HG02763 (cell line): ENCODE data around the gene BMI1.
"Not testable (repeated sequence)": the region's sequence is repeated elsewhere in the genome, so short reads cannot be mapped to it uniquely, and the experiment has no call there.

Experiments used
- ATAC-seq: cut with Tn5 transposase; IDR thresholded peaks from one replicate; pipeline ENCODE4 v1.9.1; 2021; ENCODE audit warnings: mild to moderate bottlenecking, moderate library complexity; ENCODE audit not compliant: unreplicated experiment

The BMI1 gene

GRCh38 chr10:22320591-22321155 lies at the start of gene BMI1:
Gene BMI1 (plus strand): TSS chr10:22321099. CDS start chr10:22326450, 5,351 bp downstream.
- ATAC-seq = no peak

GRCh38 chr10:22271786-22272185 lies 49.1 kb upstream of the BMI1 start:
- ATAC-seq = no peak

GRCh38 chr10:22278441-22278782 lies 42.5 kb upstream of the BMI1 start:
- ATAC-seq = no peak

GRCh38 chr10:22280078-22280477 lies 40.8 kb upstream of the BMI1 start:
- no peak for ATAC-seq

DNA sequence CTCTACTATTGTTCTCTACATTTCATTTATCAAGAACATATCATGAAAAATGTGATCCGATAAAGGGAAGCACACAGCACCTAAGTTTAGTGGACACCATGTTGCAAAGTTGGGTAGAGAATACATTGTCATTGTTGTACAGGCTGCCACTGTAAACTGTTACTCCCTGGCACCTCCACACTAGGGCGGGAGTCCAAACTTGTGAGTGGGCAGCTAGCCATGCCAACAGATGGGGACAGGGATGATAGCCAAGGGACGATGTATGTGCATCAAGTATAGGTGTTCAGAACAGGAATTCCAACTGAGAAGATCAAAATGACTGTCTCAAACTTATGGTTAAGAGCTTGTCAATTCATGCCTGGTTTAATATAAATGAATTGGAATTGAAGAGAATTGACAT lies 35.8 kb upstream of the BMI1 start:
- no peak for ATAC-seq

- no peak for ATAC-seq
Measured at GRCh38 chr10:22293747-22294404, 27.0 kb upstream of the BMI1 start.

GRCh38 chr10:22294694-22295093 lies 26.2 kb upstream of the BMI1 start:
- ATAC-seq = no peak

- no peak for ATAC-seq
Measured at GRCh38 chr10:22301193-22301592, 19.7 kb upstream of the BMI1 start.

- no peak for ATAC-seq
Measured at GRCh38 chr10:22303461-22303860, 17.4 kb upstream of the BMI1 start.

DNA sequence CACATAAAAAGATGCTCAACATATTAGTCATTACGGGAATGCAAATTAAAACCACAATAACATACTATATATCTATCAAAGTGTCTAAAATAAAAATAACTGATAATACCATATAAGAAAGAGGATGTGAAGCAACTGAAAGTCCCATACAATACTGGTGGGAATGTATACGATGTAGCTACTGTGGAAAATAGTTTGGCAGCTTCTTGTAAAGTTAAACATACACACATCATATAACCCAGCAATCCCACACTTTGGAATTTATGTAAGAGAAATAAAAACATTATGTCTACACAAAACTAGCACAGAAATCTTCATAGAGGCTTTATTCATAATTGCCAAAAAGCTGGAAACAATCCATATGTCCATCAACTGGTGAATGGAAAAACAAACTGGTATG lies 15.2 kb upstream of the BMI1 start:
- ATAC-seq = no peak

DNA sequence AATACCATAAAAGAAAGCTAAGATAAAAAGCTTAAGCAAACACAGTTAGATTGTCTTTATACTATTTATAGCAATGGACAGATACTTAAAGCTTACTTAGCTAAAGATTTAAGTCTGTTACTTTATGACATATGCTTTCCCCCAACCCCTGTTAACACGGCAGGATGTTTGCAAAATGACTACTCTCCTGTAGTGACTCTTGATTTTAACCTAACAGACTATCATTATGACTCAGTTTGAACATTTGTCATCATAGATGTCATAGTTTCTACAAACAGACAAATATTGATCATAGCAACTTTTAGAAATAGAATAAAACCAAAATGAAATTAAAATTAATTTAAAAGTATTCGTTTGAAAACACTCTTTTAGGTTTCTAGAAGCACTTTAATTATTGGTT lies 12.5 kb upstream of the BMI1 start:
- ATAC-seq = peak; percentile 86

- no peak for ATAC-seq
Measured at GRCh38 chr10:22309180-22310000, 11.5 kb upstream of the BMI1 start.

DNA sequence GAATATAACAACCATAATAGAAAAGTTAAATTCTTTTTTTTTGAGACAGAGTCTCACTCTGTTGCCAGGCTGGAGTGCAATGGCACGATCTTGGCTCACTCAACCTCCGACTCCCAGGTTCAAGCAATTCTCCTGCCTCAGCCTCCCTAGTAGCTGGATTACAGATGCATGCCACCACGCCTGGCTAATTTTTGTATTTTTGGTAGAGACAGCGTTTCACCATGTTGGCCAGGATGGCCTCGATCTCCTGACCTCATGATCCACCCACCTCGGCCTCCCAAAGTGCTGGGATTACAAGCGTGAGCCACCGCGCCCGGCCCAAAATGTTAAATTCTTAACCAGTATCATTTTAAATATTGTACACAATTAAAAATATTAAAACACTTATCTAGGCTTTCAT lies 10.9 kb upstream of the BMI1 start:
- not testable (repeated sequence) for ATAC-seq

DNA sequence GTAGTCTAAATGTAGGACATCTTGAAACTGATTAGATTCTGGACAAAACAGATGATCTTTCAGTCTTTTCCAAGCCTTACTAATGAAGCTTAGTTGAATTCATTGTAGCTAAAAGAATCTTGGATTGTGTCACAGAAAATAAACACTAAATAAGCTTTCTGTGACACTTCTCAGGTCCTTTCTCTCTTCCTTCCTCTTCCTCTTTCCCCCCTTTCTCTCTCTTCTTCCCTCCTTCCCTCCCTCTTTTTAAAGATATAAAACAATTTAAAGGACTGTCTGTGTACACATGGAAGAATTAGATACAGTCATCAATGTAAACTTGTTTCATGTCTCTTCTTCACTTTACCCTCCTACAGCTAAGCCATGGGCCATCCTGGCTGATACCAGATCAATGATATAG lies 10.0 kb upstream of the BMI1 start:
- ATAC-seq = no peak

DNA sequence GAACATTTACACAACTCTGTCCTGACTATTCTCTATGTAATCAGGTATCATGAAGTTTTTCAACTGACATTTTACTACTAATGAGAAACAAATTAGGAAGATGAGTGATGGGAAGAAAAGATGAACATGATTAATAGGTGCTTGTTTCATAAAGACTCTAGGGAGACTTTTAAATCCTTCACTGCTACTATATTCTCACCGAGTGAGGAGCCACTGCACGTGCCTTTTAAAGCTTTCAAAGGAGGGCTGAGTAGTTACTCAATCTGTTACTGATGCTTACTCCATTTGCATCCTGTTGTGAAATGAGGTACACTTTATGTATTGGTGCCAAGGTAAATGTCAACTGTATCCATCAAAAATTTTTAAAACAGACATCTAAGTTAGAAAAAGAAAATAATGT lies 6.0 kb upstream of the BMI1 start:
- no peak for ATAC-seq

DNA sequence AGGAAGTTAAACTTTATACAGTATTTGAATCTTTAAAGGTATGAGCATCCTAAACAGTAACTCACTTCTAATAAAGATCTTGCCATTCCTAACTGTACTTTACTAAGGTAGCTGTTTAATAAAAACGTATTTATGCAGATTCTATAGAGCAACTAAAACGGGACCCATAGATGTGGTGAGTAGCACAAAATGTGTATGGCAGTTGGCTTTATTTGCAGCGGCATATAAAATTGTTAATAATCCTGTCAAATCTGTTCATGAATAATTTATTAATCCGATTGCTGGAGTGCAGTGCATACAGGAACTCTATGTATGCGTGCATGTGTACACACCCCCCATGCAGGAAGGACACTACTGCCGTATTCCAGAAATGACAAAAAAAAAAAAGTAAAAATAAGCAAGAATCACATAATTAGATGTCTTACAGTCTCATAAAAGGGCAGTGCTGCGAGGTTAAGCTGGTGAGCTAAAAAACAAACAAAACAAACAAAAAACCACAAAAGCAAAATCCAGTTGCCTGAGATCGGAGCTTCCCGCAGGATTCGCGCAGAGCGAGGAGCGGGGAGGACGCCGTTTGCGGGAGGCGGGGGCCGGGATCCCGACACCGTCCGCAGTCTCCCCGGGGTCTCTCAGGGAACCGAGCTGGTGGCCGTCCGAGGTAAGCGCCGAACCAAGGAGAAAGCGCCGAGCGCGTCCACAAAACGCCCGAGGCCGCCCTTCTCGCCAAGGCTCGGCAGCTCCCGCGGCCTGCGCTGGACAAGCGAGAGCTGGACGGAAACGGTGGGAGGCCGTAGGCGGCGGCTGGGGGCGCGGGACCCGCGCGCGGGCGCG lies 5.2 kb upstream of the BMI1 start:
- ATAC-seq = peak; percentile 19

DNA sequence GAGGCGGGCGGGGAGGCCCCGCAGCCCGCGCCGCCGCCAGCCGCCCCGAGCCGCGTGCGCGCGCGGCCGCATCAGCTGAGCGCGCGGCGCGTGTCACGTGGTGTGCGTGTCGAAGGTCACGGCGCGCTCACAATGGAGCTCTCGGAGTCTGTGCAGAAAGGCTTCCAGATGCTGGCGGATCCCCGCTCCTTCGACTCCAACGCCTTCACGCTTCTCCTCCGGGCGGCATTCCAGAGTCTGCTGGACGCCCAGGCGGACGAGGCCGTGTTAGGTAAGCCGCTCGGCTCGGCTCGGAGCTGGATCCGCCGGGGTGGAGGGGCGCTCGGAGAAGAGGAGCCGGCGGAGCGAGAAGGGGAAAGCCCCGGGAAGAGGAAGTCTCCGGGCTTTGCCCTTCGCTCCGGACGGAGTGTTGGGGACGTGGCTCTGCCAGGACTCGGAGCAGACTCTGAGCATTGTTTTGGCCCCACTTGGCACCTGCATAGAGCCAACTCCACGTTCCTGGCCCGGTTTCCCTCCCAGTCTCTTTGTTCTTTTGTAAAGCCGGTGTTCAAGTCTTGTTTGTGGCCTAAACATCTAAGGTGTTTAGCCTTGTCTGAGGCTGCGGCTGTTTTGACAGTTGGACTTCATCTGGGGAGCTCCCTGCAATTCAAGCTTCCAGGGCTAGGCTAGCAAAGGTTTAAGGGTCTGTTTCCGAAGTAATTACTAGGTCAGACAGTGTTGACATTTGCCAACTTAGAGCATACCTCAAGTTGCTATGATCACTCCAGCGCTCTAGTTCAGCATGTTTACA lies 4.4 kb upstream of the BMI1 start, which contains the start of gene COMMD3:
COMMD3 (plus strand) TSS at position 103 of the 790 bp plus-strand sequence; CDS start at position 133, 30 bp downstream.
- ATAC-seq = peak; percentile 72

GRCh38 chr10:22317076-22317370 lies 3.9 kb upstream of the BMI1 start:
- ATAC-seq = peak; percentile 10

DNA sequence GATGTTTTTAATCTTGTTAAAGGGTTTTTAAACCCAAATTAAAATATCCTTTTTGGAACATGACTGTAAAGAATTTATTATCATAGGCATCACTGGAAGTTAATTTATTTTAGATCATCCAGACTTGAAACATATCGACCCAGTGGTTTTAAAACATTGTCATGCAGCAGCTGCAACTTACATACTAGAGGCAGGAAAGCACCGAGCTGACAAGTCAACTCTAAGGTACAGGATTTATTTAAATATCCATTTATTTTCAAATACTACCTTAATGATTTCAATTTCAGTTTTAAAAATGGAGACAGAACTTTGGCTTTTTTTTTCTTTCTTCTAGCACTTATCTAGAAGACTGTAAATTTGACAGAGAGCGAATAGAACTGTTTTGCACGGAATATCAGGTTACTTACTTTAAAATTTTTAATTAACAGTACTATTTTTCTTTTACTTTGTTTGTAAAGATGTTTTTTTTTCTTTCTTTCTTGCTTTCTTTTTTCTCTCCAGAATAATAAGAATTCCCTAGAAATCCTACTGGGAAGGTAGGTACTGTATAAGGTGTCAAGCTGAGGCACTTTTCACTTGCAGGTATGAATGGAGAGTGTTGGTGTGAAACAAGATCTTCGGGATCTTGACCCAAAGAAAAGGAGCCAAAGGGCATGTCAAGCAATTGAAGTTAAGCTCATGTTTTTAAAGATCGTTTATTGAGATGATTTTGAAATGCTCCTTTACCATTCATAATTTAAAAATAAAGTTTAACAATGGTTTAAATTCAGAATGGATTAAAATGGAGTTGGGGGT lies 2.9 kb upstream of the BMI1 start:
- ATAC-seq = no peak

DNA sequence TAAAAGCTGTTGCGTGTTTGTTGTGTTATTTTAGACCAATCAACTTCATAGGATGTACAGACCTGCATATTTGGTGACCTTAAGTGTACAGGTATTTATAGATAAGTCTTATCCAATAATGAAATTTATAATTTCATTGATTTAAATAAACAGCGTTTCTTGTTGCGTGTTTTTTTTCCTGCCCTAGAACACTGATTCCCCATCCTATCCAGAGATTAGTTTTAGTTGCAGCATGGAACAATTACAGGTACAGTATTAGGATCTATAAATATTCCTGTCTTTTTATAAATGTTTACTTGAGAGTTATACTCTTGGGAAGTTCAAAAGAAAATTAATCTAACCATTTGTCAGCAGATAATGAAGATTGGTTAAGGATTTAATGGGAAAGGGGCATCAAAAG lies 2.1 kb upstream of the BMI1 start:
- no peak for ATAC-seq
